HepG2 (cell line): ENCODE results near the gene RHOBTB3. TPM values are rescaled to one million over a fixed set of nuclear protein-coding genes. Genes with fewer than 3 reads are reported as not detected.

ENCODE experiments used
- ATF1 ChIP-seq: IDR thresholded peaks from 2 replicates; pipeline ENCODE4 v1.6.1; 2016; ENCODE audit warnings: mild to moderate bottlenecking, control low read depth
- IRF9 ChIP-seq: sonication (generic); formaldehyde crosslinking; IDR thresholded peaks from 2 replicates; pipeline ENCODE4 v1.8.0; 2022; ENCODE audit warnings: missing genetic modification reagents, mild to moderate bottlenecking, borderline replicate concordance
- ISX ChIP-seq: sonication (generic); formaldehyde crosslinking; conservative IDR thresholded peaks from 2 replicates; pipeline ENCODE4 v1.5.0; 2020; ENCODE audit warnings: missing genetic modification reagents
- KDM2A ChIP-seq: sonication (generic); formaldehyde crosslinking; IDR thresholded peaks from 2 replicates; pipeline ENCODE4 v1.4.0; 2020; ENCODE audit warnings: low read depth, missing genetic modification reagents, borderline replicate concordance
- MIXL1 ChIP-seq: IDR thresholded peaks from 2 replicates; pipeline ENCODE4 v1.6.1; 2016
- NONO ChIP-seq, 2 experiments: fragments of 450-650 bp in 1 of 2; sonication (generic) in 1 of 2; formaldehyde crosslinking in 1 of 2; IDR thresholded peaks in 1 of 2; conservative IDR thresholded peaks in 1 of 2; 2 replicates each; pipeline versions ENCODE4 v1.6.1 to v1.8.0; 2017 to 2022; ENCODE audit warnings: mild to moderate bottlenecking in 1 of 2, missing genetic modification reagents in 1 of 2, moderate library complexity in 1 of 2
- PAX8 ChIP-seq: sonication (generic); formaldehyde crosslinking; IDR thresholded peaks from 2 replicates; pipeline ENCODE4 v1.8.0; 2022; ENCODE audit warnings: mild to moderate bottlenecking, missing genetic modification reagents, borderline replicate concordance
- SIN3A ChIP-seq: IDR thresholded peaks from 2 replicates; pipeline ENCODE4 v1.6.1; 2011; ENCODE audit warnings: low read depth, mild to moderate bottlenecking, control low read depth, low read length, borderline replicate concordance
- SNAI1 ChIP-seq: sonication (generic); formaldehyde crosslinking; IDR thresholded peaks from 2 replicates; pipeline ENCODE4 v1.5.0; 2020; ENCODE audit warnings: mild to moderate bottlenecking, missing genetic modification reagents, borderline replicate concordance
- SP140L ChIP-seq: sonication (generic); formaldehyde crosslinking; IDR thresholded peaks from 2 replicates; pipeline ENCODE4 v1.4.0; 2020; ENCODE audit warnings: missing genetic modification reagents, borderline replicate concordance
- THAP8 ChIP-seq: sonication (generic); formaldehyde crosslinking; IDR thresholded peaks from 2 replicates; pipeline ENCODE4 v1.5.1; 2020; ENCODE audit warnings: missing genetic modification reagents, mild to moderate bottlenecking, borderline replicate concordance
- TP53 ChIP-seq: sonication (generic); formaldehyde crosslinking; conservative IDR thresholded peaks from 2 replicates; pipeline ENCODE4 v1.4.0; 2020; ENCODE audit warnings: missing genetic modification reagents
- ZFY ChIP-seq: sonication (generic); formaldehyde crosslinking; IDR thresholded peaks from 2 replicates; pipeline ENCODE4 v1.4.0; 2020; ENCODE audit warnings: missing genetic modification reagents
- ZNF281 ChIP-seq: sonication (generic); formaldehyde crosslinking; IDR thresholded peaks from 2 replicates; pipeline ENCODE4 v1.4.0; 2020; ENCODE audit warnings: missing genetic modification reagents, borderline replicate concordance
- ZNF556 ChIP-seq: sonication (generic); formaldehyde crosslinking; IDR thresholded peaks from 2 replicates; pipeline ENCODE4 v1.4.0; 2020; ENCODE audit warnings: mild to moderate bottlenecking, missing genetic modification reagents, borderline replicate concordance
- ZNF672 ChIP-seq: sonication (generic); formaldehyde crosslinking; IDR thresholded peaks from 2 replicates; pipeline ENCODE4 v1.8.1; 2022; ENCODE audit warnings: missing genetic modification reagents
- ZNF781 ChIP-seq: sonication (generic); formaldehyde crosslinking; IDR thresholded peaks from 2 replicates; pipeline ENCODE4 v1.5.1; 2020; ENCODE audit warnings: borderline replicate concordance, mild to moderate bottlenecking, missing genetic modification reagents; ENCODE audit errors: not compliant biosample characterization
- polyA plus RNA-seq, 8 experiments: library from polyadenylated mRNA; depleted of rRNA in 3 of 8; stranded (reverse) in 7 of 8; unstranded in 1 of 8; fragments of >200 nt; fragmentation: Illumina TruSeq in 4 of 8; extraction: Trizol in 4 of 8; gene quantifications; 2 replicates each; pipeline versions ENCODE4 v1.2.1 to v1.2.3, GENCODE V29; 2011 to 2016; ENCODE audit warnings: low read depth in 4 of 8, missing spikeins in 1 of 8, mixed read lengths in 1 of 8; ENCODE audit not compliant: insufficient read depth in 1 of 8
- total RNA-seq, 5 experiments: library from RNA; depleted of rRNA; stranded (reverse); fragments of >200 nt; fragmentation: Illumina TruSeq; extraction: Trizol; gene quantifications; 2 replicates each; pipeline ENCODE4 v1.2.3, GENCODE V29; 2016; ENCODE audit warnings: low read depth in 1 of 5
- TF ChIP-seq, protein P1 (sequence below): sonication (generic); formaldehyde crosslinking; IDR thresholded peaks from 2 replicates; pipeline ENCODE4 v1.5.0; 2020; ENCODE audit warnings: missing genetic modification reagents, mild to moderate bottlenecking, borderline replicate concordance
- TF ChIP-seq, protein P2 (sequence below): sonication (generic); formaldehyde crosslinking; IDR thresholded peaks from 2 replicates; pipeline ENCODE4 v1.5.0; 2020; ENCODE audit warnings: mild to moderate bottlenecking, missing genetic modification reagents
- TF ChIP-seq, protein P3 (sequence below): sonication (generic); formaldehyde crosslinking; IDR thresholded peaks from 2 replicates; pipeline ENCODE4 v1.8.1; 2023; ENCODE audit warnings: mild to moderate bottlenecking, moderate library complexity, missing genetic modification reagents
- TF ChIP-seq, protein P4 (sequence below): IDR thresholded peaks from 2 replicates; pipeline ENCODE4 v1.6.1; 2016; ENCODE audit warnings: control low read depth

RHOBTB3 gene
- total and polyA plus RNA-seq, 2 of the 13 experiments (the other 11 are each of a cell fraction or from before 2014, with no cell fraction given) = 31.6 to 35.4 TPM

GRCh38 chr5:95759005-95759404 is 27.9 kb downstream of the RHOBTB3 start (continued):
- TF ChIP-seq ZNF281 (CRISPR knock-in tag) = no peak
- no peak for TF ChIP-seq PAX8
- no peak for TF ChIP-seq ZNF672 (CRISPR knock-in tag)
- no peak for TF ChIP-seq TP53 (CRISPR knock-in tag)
- TF ChIP-seq SNAI1 (CRISPR knock-in tag) = no peak
- TF ChIP-seq ISX (CRISPR knock-in tag) = no peak
- no peak for TF ChIP-seq THAP8 (CRISPR knock-in tag)
- TF ChIP-seq ZNF781 = no peak
- TF ChIP-seq, protein P1, sequence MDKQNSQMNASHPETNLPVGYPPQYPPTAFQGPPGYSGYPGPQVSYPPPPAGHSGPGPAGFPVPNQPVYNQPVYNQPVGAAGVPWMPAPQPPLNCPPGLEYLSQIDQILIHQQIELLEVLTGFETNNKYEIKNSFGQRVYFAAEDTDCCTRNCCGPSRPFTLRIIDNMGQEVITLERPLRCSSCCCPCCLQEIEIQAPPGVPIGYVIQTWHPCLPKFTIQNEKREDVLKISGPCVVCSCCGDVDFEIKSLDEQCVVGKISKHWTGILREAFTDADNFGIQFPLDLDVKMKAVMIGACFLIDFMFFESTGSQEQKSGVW (CRISPR knock-in tag) = no peak
- TF ChIP-seq ZNF556 (CRISPR knock-in tag) = no peak
- TF ChIP-seq, protein P2, sequence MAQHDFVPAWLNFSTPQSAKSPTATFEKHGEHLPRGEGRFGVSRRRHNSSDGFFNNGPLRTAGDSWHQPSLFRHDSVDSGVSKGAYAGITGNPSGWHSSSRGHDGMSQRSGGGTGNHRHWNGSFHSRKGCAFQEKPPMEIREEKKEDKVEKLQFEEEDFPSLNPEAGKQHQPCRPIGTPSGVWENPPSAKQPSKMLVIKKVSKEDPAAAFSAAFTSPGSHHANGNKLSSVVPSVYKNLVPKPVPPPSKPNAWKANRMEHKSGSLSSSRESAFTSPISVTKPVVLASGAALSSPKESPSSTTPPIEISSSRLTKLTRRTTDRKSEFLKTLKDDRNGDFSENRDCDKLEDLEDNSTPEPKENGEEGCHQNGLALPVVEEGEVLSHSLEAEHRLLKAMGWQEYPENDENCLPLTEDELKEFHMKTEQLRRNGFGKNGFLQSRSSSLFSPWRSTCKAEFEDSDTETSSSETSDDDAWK (CRISPR knock-in tag) = no peak
- TF ChIP-seq ZFY (CRISPR knock-in tag) = 0 out of 2 replicates have a peak, but pooled peaks have one; percentile 17
- no peak for TF ChIP-seq IRF9 (CRISPR knock-in tag)
- TF ChIP-seq, protein P3, sequence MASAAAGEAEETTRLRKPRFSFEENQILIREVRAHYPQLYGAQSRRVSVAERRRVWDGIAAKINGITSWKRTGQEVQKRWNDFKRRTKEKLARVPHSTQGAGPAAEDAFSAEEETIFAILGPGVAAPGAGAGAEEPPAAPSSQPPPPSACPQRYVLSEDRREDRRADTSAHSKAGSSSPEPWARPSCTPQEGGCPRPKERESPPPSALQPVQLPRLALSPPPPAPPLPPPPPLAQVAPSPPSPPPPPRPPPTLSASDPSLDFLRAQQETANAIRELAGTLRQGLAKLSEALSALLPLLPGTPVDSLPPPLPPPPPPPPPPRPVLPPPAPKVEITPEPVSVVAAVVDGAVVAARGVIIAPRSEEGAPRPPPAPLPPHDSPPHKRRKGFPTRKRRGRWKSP (CRISPR knock-in tag) = no peak
- peak; percentile 52; the same call in 1 of the 2 replicates for TF ChIP-seq KDM2A (CRISPR knock-in tag)
- TF ChIP-seq ATF1 (CRISPR knock-in tag) = no peak
- no peak for TF ChIP-seq SIN3A
- no peak for TF ChIP-seq SP140L
- TF ChIP-seq, protein P4, sequence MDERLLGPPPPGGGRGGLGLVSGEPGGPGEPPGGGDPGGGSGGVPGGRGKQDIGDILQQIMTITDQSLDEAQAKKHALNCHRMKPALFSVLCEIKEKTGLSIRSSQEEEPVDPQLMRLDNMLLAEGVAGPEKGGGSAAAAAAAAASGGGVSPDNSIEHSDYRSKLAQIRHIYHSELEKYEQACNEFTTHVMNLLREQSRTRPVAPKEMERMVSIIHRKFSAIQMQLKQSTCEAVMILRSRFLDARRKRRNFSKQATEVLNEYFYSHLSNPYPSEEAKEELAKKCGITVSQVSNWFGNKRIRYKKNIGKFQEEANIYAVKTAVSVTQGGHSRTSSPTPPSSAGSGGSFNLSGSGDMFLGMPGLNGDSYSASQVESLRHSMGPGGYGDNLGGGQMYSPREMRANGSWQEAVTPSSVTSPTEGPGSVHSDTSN (CRISPR knock-in tag) = no peak
- peak; percentile 20; the same call in 1 of the 2 replicates for TF ChIP-seq MIXL1 (CRISPR knock-in tag)
- no peak for TF ChIP-seq NONO (IDR thresholded peaks at IDR 0.05)
- no peak for TF ChIP-seq NONO (CRISPR knock-in tag; conservative IDR thresholded peaks at IDR 0.05)
